ELR (cell line): Measurements from ENCODE around the gene CERS5.
"Not testable (repeated sequence)": the region's sequence is repeated elsewhere in the genome, so short reads cannot be mapped to it uniquely, and the experiment has no call there.

Source experiments
- DNase-seq: peaks from one replicate; pipeline ENCODE4 v3.0.0-alpha.2; 2015; ENCODE audit warnings: low read depth

The CERS5 gene

DNA sequence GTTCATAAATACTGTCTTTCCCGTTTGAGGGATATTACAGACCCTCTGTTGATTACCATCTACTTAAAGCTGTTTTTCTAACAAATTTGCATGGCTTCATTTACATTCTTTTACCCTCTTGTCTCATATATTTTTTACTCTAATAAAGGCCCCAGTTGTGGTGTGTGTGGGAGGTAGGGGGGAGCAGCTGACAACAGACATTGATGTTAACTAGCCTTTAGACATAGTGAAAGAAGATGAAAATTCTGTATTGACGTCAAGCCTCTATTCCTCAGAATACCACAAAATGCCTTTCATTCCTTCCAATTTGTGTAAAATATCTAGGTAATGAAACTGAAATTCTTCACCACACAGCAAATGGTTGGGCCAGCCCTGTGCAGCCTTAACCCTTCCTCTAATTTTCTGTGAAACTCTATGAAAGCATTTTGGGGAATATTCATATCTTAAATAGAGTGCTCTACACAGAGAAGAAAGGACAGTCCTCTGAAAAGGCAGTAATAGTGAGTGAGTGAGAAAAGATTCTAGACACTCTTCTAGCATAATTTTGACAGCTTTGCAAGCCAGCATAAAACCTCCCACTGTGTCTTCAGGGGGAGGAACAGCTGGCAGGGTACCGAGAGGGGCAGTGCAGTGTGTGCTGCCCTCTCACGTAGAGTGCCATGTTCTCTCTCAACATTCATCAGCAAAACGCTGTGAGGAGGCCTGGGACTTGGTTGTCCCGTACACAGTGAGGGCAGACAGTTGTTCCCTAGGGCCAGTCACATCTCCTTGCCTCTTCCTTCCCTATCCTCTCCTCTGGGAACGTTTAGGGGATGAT lies 20.1 kb upstream of the CERS5 start:
- DNase-seq: peak; percentile 88

DNA sequence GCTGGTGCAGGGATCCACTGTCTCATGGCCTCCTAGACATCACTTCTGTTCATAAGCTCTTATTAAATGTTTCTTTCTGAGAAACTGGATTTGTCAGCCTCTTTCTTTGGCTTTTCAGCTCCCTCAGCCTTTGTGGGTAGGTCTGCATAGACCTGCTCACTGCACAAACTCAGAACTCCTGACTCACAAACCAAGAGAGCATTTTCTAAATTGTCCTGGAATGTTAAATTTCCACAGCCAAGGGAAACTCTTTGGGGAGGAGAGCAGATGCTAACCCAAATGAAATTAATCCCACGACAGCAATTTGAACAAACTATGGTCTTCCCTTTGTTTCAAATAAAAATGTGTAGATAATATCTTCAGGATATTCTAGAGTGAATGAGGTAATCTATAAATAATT lies 19.5 kb upstream of the CERS5 start:
- peak; percentile 61 for DNase-seq

DNA sequence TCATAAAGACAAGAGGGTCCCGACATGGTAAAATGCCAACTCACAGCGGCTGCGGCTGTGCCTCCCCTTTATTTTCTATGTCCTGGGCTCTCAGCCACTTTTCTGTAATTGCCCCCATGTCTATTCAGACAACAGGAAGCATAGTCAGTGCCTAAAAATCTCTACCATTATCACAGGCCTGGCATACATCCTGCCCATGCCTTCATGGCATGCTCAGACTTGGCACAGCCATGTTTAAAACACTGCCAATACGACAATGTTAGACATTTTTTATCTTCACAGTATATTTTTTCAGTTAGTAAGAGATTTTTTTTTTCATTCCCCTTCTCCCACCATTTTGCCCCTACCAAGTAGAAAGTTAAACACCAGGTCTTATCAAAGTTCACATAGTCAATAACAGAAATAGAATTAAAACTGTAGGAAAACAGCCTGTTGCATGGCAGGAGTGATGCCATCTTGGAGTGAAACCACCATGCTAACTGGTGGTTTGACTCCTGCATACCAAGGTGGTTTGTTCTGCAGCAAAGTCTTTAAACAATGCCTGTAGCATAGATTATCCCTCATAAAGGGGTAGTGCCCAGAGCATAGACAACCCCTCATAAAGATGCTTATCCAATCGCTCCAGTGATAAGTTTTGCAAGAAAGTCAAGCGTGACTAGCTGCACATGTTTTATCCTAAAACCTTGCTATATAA lies 18.9 kb upstream of the CERS5 start:
- DNase-seq: peak; percentile 55

DNA sequence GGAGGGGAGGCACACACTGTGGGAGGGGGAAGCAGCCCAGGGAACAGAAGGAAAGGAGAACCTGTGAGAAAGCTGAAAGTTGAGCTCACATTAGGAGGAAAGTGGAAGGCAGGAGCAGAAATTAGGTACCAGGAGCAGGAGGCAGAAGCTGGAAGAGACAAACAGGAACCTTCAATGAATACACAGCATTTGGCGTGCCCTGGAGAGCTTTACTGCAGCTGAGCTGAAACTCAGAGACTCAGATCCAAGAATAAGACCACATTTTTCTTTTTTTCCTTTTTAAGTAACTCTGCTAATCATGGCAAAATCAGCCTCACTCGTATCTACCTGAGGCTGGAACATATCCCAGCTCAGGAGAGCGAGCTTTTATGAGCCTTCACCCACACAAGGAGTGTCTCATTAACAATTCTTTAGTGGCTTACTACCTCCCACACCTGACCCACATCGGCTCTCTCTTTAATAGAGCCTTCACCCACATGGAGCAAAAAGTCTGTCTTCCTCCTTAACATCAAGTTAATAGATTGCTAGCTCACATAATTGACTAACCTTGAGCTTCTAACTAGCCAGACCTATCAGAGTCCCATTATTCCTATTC lies 18.2 kb upstream of the CERS5 start:
- no peak for DNase-seq

DNA sequence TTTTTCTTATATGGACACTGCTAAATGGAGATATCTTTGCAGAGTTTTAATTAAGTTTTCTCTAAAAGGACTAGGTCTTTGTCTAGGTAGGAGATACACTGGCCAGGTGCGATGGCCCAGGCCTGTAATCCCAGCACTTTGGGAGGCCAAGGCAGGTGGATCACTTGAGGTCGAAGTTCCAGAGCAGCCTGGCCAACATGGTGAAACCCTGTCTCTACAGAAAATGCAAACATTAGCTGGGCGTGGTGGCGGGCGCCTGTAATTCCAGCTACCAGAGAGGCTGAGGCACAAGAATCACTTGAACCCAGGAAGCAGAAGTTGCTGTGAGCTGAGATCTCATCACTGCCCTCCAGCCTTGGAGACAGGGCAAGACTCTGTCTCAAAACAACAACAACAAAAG lies 17.1 kb upstream of the CERS5 start:
- DNase-seq: no peak

DNA sequence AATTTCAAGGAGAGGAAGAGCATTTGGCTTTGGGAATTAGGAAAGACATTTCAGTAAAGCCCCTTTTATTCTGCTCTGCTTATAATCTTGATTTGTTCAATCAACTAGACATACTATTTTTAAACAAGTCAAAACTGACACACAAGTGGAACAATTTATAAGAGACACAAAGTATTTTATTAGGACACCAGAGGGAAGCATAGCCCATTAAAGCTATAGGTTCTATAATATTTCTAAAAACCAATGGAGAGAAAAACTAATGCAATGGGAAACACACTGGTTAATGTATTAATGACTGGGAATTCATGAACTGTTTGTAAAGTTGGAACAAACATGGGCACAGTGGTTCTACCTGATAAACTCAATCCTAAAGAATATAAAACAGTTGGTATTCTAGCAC lies 15.3 kb upstream of the CERS5 start:
- DNase-seq: peak; percentile 32

DNA sequence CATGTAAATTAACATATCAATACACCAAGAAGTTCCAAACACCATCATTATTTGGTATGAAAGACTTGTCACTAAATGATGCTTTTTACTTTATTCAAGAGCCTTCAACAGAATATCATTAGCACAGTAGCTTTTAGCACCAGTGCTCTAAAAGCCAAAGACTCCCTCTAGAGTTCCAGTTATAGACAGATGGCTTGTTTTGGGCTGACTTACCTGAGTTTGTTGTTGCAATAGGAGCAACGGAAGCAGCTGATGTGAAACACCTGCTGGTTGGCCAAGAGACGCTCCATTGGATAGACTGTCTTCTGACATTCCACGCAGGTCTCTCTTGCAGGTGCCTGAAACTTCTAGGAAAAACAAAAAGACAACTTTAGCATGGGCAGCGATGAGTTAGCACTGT lies 14.5 kb upstream of the CERS5 start:
- DNase-seq: no peak

DNA sequence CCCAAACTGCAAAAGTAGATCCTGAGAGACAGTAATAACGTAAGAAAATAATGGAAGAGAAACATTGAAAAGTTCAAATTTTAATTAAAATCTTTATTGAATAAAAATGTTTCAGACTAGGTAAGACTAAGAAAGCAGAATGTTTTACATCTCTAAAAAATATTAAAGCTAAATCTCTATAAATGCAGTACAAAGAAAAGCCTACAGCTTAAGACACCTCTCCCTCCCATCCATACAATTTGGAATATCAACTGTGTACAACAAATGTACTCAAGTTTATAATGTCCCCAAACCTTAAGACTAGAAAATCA lies 8.5 kb upstream of the CERS5 start:
- DNase-seq: no peak

DNA sequence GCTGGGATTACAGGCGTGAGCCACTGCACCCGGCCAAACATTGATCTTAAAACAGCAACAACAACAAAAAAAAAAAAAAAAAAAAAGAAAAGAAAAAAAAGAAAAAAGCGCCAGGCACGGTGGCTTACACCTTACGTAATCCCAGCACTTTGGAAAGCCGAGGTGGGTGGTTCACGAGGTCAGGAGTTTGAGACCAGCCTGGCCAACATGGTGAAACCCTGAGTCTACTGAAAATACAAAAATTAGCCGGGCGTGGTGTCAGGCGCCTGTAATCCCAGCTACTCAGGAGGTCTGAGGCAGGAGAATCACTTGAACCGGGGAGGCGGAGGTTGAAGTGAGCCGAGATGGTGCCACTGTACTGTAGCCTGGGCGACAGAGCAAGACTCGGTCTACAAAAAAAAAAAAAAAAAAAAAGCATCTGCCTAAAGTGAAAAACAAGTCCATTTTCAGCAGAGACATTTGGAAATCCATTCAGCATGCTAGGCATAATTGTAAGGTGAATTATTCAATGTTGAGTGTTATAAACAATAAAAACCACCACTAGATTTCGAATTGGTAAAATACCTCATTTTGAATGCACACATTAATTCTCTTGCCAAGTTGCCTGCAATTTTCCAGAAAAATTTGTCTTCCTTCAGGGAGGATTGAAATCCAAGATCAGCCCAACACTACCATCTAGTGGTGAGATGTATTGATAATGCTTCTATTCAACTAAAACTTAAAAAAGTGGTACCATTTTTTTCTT lies 8.0 kb upstream of the CERS5 start:
- peak; percentile 86 for DNase-seq

DNA sequence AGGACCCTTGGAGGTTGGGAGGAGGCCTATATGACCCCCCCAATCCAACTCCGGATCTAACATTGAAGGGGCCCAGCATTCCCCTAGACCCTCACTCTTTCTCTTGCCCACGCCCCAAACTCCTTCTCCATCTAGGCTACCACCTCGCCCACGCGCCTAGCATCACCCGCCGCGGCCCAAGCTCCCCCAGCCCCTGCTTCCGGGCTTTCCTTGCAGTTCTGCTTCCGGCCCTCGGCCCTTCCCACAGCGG lies 445 bp downstream of the CERS5 start:
- peak; percentile 57 for DNase-seq

DNA sequence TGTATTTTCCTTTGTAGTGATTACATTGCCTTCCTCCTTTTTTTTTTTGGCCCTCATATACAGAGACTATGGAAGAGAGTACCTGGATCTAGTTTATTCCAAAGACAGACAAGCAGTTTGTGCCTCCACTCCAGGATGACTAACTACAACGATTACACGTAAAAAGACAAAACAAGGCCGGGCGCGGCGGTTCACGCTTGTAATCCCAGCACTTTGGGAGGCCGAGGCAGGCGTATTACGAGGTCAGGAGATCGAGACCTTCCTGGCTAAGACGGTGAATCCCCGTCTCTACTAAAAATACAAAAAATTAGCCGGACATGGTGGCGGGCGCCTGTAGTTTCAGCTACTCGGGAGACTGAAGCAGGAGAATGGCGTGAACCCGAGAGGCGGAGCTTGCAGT lies 2.2 kb downstream of the CERS5 start:
- no peak for DNase-seq

DNA sequence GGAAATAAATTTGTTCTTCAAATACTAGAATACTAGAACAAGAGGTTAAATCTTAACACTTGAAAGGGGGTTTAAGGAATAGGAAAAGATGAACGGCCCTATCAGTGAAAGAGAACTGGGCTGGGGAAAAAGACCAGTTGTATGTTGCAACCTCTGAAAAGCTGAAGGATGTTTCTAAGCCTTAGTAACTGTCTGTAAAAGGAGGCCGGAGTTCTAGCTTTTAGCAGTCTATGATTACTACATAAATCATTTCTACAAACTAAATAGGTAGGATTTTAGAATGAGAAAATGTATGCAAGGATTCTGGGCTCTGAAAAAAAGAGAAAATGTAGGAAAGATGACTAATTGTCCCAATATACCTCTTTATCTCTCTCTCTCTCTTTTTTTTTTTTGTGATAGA lies 4.9 kb downstream of the CERS5 start:
- DNase-seq: no peak

DNA sequence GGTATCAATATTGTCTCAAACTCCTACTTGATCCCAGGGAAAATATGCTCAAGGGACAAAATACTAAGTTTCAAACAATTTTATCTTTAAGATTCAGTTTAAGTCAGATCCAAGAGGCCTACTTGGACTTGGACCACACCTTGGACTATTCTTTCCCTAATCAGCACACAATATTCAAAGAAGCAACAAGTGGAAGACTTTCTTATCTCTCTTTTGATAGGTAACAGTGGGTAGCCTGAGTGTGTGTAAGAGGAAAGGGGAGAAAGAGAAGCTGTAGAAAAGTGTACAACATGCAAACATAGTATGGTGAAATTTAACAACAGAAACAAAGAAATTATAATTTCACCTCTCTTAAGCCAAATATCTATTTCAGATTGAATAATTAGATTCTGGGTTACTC lies 6.5 kb downstream of the CERS5 start:
- DNase-seq: no peak

DNA sequence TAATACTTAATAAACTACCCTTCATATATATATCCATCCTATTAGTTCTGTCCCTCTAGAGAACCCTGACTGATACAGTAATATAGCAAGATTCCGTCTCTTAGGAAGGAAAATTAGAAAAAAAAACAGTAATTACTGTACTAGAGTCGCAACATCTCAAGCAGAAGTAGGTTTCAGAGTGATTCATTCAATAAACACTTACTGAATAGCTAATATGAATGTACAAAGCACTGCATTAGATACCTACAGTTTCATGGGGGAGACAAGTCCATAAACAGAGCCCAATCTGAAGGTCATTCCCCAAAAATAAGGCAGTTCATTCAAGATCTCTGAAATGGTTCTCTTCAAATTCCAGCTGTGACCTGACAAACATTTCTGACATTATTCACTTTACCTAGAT lies 9.9 kb downstream of the CERS5 start:
- DNase-seq: peak; percentile 26

DNA sequence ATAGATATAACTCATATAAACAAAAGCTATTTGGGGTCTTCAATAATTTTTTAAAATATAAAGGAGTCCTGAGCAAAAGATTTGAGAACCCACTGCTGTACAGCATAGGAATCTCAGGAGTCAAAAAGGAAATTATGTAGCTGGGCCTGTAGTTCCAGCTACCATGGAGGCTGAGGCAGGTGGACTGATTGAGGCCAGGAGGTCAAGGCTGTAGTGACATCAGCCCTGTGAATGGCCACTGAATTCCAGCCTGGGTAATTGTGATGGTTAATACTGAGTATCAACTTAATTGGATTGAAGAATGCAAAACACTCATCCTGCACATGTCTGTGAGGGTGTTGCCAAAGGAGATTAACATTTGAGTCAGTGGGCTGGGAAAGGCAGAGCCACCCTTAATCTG lies 10.5 kb downstream of the CERS5 start:
- no peak for DNase-seq

DNA sequence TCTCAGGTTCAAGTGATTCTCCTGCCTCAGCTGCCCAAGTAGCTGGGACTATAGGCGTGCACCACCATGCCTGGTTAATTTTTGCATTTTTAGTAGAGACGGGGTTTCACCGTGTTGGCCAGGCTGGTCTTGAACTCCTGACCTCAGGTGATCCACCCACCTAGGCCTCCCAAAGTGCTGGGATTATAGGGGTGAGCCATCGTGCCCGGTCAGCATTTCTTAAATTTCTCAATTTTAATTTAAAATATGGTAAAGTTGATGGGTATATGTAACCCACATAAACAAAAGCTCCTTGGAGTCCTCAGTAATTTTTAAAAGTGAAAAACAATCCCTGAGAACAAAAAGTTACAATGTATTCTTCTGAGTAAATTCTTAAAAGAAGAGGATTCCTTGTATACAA lies 12.2 kb downstream of the CERS5 start:
- not testable (repeated sequence) for DNase-seq

DNA sequence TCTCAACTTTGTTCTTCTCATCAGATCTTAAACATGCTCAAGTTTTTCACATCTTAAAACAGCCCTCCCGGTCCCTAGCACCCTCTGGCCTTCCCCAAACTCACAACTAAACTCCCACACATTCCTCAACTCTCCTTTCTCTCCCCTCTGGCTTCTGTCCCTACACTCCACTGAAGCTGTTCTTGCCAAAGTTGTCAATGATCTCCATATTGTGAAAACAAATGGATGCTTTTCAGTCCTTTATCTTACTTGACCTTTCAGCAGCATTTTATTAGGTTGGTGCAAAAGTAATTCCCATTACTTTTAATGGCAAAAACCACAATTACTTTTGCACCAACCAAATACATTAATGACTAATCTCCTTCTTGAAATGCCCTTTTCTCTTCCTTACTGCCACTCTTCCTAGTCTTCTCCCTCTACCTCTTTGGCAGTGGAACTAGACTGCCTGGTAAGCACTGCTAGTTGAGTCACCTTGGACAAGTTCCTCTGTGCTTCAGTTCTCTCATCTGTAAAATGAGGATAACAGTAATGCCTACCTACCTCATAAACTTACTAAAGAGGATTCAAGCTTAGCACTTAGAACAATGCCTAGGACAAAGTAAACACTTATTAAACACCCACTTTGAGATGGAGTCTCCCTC lies 16.0 kb downstream of the CERS5 start:
- no peak for DNase-seq

DNA sequence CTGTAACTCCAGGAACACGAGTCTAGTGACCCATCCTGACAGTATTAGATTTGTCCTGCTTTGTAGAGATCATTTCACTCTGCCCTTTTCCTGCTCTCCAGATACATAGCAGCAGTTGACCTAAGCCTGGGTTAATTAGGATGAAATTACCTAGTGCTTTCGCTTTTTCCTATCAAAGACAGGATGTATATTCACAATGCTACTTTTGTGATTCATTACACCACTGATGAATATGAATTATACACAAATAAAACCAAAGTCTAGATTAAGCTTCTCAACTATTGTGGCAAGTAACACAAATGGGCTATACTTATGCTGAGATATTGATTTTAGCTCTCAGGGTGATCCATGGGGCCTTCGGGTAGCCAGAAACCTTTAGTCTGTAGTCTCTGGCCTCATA lies 17.9 kb downstream of the CERS5 start:
- DNase-seq: no peak

DNA sequence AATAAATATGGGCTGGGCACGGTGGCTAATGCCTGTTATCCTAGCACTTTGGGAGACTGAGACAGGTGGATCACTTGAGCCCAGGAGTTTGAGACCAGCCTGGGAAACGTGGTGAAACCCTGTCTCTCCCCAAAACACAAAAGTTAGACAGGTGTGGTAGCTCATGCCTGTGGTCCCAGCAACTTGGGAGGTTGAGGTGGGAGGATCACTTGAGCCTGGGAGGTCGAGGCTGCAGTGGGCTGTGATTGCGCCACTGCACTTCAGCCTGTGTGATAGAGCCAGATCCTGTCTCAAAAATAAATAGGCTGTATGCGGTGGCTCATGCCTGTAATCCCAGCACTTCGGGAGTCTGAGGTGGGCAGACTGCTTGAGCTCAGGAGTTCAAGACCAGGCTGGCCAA lies 19.2 kb downstream of the CERS5 start:
- not testable (repeated sequence) for DNase-seq

DNA sequence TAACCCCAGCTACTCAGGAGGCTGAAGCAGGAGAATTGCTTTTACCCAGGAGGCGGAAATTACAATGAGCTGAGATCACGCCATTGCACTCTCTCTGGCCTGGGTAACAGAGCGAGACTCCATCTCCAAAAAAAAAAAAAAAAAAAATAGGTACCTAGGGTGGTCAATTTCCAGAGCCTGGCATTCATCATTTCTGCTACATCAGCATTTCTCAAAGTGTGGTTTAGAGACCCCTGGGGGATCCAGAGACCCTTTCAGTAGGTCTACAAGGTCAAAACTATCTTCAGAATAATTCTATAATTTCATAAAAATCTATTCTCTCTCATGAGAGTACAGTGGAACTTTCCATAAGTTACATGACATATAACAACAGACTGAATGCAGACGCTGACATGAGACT lies 19.9 kb downstream of the CERS5 start:
- DNase-seq: no peak

DNA sequence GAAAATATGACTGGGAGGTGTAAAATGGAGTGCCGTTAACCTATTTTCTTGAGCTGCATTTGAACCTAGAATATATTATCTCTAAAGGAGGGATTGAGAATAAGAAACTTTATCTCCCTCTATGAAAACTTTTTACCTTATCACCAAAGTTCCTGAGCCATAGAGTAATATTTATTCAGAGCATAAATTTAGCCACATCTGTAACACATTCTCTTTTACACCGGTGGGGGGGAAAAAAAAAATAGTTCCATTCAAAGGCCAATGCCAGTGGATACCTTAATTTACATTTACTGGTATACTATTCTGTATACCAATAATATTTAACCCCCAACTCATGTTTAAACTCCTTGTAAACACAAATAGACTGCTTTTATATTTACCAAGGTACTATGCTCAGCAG lies 21.7 kb downstream of the CERS5 start:
- DNase-seq: no peak

DNA sequence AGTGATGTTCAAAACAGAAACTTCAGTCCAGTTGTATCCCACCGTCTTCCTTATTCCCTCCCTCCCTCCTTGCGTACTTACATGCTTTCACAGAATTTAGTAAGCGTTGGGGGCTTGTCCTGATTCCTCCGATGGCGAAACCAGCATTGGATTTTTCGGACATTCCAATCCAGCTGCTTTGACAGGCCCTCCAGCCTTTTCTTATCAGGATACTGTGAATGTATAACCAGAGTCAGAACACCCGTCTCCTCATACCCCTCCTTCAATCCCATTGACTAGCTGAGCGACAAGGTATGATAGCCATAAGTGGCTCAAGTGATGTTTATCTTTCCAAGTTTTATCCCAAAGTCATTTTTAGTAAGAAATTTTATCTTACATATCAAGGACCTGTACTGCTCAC lies 24.2 kb downstream of the CERS5 start:
- DNase-seq: no peak
